Liver (tissue), 3 donors: ENCODE measurements around the gene KCND2.

Source experiments
- GABPA ChIP-seq, 2 donors: IDR thresholded peaks in 1 of 2; conservative IDR thresholded peaks in 1 of 2; 2 replicates each; pipeline ENCODE4 v1.6.1; 2016; ENCODE audit warnings: antibody characterized with exemption in 2 of 2, mild to moderate bottlenecking in 1 of 2, moderate library complexity in 1 of 2
- TF ChIP-seq, protein P1 (sequence below): fragments of 150-350 bp; IDR thresholded peaks from 2 replicates; pipeline ENCODE4 v1.5.1; 2017; ENCODE audit warnings: improper control_type of control experiment, low read depth, low read length; ENCODE audit not compliant: missing input control
- TF ChIP-seq, protein P2 (sequence below): IDR thresholded peaks from 2 replicates; pipeline ENCODE4 v1.6.1; 2016; ENCODE audit warnings: antibody characterized with exemption
- TF ChIP-seq, protein P3 (sequence below): IDR thresholded peaks from 2 replicates; pipeline ENCODE4 v1.6.1; 2016; ENCODE audit warnings: antibody characterized with exemption
- donor health status: healthy.
- donor health status: healthy.

DNA sequence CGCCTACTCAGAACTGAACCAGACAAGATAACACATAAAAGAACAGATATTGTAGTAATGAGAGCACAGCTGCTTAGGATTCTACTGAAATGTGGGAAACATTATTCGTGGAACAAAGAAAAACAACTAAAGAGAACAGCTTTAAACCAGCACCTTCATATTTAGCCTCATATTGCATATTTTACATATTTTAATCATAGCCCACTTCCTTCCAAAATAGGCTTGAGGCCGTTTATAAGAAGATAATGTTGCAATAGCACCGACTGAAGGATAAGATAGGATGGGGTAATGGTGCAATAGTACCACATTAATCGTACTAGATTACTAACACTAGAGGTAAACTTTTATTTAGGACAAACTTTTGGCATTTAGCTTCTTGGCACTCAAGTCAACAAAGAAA is 71.3 kb downstream of the KCND2 start:
- TF ChIP-seq, protein P1, sequence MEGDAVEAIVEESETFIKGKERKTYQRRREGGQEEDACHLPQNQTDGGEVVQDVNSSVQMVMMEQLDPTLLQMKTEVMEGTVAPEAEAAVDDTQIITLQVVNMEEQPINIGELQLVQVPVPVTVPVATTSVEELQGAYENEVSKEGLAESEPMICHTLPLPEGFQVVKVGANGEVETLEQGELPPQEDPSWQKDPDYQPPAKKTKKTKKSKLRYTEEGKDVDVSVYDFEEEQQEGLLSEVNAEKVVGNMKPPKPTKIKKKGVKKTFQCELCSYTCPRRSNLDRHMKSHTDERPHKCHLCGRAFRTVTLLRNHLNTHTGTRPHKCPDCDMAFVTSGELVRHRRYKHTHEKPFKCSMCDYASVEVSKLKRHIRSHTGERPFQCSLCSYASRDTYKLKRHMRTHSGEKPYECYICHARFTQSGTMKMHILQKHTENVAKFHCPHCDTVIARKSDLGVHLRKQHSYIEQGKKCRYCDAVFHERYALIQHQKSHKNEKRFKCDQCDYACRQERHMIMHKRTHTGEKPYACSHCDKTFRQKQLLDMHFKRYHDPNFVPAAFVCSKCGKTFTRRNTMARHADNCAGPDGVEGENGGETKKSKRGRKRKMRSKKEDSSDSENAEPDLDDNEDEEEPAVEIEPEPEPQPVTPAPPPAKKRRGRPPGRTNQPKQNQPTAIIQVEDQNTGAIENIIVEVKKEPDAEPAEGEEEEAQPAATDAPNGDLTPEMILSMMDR = no peak
- no peak for TF ChIP-seq GABPA (IDR thresholded peaks at IDR 0.05 in 1 of 2, conservative IDR thresholded peaks at IDR 0.05 in 1 of 2)
- TF ChIP-seq, protein P2, sequence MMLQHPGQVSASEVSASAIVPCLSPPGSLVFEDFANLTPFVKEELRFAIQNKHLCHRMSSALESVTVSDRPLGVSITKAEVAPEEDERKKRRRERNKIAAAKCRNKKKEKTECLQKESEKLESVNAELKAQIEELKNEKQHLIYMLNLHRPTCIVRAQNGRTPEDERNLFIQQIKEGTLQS = no peak
- TF ChIP-seq, protein P3, sequence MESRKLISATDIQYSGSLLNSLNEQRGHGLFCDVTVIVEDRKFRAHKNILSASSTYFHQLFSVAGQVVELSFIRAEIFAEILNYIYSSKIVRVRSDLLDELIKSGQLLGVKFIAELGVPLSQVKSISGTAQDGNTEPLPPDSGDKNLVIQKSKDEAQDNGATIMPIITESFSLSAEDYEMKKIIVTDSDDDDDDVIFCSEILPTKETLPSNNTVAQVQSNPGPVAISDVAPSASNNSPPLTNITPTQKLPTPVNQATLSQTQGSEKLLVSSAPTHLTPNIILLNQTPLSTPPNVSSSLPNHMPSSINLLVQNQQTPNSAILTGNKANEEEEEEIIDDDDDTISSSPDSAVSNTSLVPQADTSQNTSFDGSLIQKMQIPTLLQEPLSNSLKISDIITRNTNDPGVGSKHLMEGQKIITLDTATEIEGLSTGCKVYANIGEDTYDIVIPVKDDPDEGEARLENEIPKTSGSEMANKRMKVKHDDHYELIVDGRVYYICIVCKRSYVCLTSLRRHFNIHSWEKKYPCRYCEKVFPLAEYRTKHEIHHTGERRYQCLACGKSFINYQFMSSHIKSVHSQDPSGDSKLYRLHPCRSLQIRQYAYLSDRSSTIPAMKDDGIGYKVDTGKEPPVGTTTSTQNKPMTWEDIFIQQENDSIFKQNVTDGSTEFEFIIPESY = no peak
